Hepatocyte (in vitro differentiated cells): ENCODE data around the gene LRRC26. TPM values are rescaled to one million over a fixed set of nuclear protein-coding genes. Genes with fewer than 3 reads are reported as not detected.

Source experiments
- DNase-seq: peaks from one replicate; pipeline ENCODE4 v3.0.0-alpha.2; 2016; ENCODE audit warnings: low spot score
- H2AFZ ChIP-seq: fragments of 200-600 bp; sonication (generic); 2 replicates; pipeline ENCODE4 v1.6.0; 2016; ENCODE audit warnings: antibody characterized with exemption, mild to moderate bottlenecking
- H3K27ac ChIP-seq: fragments of 200-600 bp; sonication (generic); 2 replicates; pipeline ENCODE4 v1.5.1; 2016; ENCODE audit warnings: mild to moderate bottlenecking
- H3K27me3 ChIP-seq: fragments of 200-600 bp; sonication (generic); 2 replicates; pipeline ENCODE4 v1.6.1; 2016
- H3K36me3 ChIP-seq: fragments of 200-600 bp; sonication (generic); replicated peaks from 2 replicates; pipeline ENCODE4 v1.5.1; 2016; ENCODE audit warnings: low read depth; ENCODE audit not compliant: insufficient read depth
- H3K4me1 ChIP-seq: fragments of 200-600 bp; sonication (generic); 2 replicates; pipeline ENCODE4 v1.5.1; 2016; ENCODE audit warnings: mild to moderate bottlenecking, moderate library complexity; ENCODE audit not compliant: insufficient read depth
- H3K4me2 ChIP-seq: fragments of 200-600 bp; sonication (generic); 2 replicates; pipeline ENCODE4 v1.6.0; 2016
- H3K4me3 ChIP-seq: fragments of 200-600 bp; sonication (generic); 2 replicates; pipeline ENCODE4 v1.5.1; 2016; ENCODE audit warnings: mild to moderate bottlenecking
- H3K79me2 ChIP-seq: fragments of 200-600 bp; sonication (generic); 2 replicates; pipeline ENCODE4 v1.6.0; 2017; ENCODE audit warnings: mild to moderate bottlenecking
- H3K9me2 ChIP-seq: fragments of 200-600 bp; sonication (generic); replicated peaks from 2 replicates; pipeline ENCODE4 v1.6.0; 2017; ENCODE audit warnings: mild to moderate bottlenecking; ENCODE audit not compliant: insufficient read depth
- H3K9me3 ChIP-seq: fragments of 200-600 bp; sonication (generic); 2 replicates; pipeline ENCODE4 v1.5.1; 2016; ENCODE audit warnings: low read depth, mild to moderate bottlenecking
- H4K20me1 ChIP-seq: fragments of 200-600 bp; sonication (generic); 2 replicates; pipeline ENCODE4 v1.6.0; 2016; ENCODE audit warnings: mild to moderate bottlenecking; ENCODE audit not compliant: insufficient read depth, poor library complexity, severe bottlenecking
- EZH2 ChIP-seq: fragments of 200-600 bp; sonication (generic); IDR thresholded peaks from 2 replicates; pipeline ENCODE4 v1.6.1; 2016; ENCODE audit warnings: antibody characterized with exemption, mild to moderate bottlenecking, borderline replicate concordance
- EZH2phosphoT487 ChIP-seq: fragments of 200-600 bp; sonication (generic); IDR thresholded peaks from one replicate; pipeline ENCODE4 v1.6.1; 2018; ENCODE audit warnings: antibody characterized with exemption, mild to moderate bottlenecking, low read depth, moderate library complexity; ENCODE audit not compliant: unreplicated experiment, severe bottlenecking
- WGBS: methylation state at CpG from one replicate; pipeline ENCODE4 v1.1.6; 2016; ENCODE audit warnings: low lambda C conversion rate; ENCODE audit errors: missing lambda C conversion rate; 5-methylcytosine and 5-hydroxymethylcytosine counted together
- polyA plus RNA-seq: library from polyadenylated mRNA; unstranded; fragments of >200 nt; fragmentation: Nextera tagmentation; extraction: Ambion mirVana; gene quantifications from 2 replicates; pipeline ENCODE4 v1.2.1, GENCODE V29; 2016
- total RNA-seq: library from RNA; depleted of rRNA; stranded (reverse); fragments of >200 nt; gene quantifications from 2 replicates; pipeline ENCODE4 v1.2.3, GENCODE V29; 2014
- TF ChIP-seq, protein P1 (sequence below): fragments of 200-600 bp; sonication (generic); IDR thresholded peaks from 2 replicates; pipeline ENCODE4 v1.5.1; 2016; ENCODE audit warnings: antibody characterized with exemption, mild to moderate bottlenecking; ENCODE audit not compliant: poor library complexity

The LRRC26 gene
- total and polyA plus RNA-seq, 2 experiments from 2014 or later = 0.73 to 2.6 TPM

DNA sequence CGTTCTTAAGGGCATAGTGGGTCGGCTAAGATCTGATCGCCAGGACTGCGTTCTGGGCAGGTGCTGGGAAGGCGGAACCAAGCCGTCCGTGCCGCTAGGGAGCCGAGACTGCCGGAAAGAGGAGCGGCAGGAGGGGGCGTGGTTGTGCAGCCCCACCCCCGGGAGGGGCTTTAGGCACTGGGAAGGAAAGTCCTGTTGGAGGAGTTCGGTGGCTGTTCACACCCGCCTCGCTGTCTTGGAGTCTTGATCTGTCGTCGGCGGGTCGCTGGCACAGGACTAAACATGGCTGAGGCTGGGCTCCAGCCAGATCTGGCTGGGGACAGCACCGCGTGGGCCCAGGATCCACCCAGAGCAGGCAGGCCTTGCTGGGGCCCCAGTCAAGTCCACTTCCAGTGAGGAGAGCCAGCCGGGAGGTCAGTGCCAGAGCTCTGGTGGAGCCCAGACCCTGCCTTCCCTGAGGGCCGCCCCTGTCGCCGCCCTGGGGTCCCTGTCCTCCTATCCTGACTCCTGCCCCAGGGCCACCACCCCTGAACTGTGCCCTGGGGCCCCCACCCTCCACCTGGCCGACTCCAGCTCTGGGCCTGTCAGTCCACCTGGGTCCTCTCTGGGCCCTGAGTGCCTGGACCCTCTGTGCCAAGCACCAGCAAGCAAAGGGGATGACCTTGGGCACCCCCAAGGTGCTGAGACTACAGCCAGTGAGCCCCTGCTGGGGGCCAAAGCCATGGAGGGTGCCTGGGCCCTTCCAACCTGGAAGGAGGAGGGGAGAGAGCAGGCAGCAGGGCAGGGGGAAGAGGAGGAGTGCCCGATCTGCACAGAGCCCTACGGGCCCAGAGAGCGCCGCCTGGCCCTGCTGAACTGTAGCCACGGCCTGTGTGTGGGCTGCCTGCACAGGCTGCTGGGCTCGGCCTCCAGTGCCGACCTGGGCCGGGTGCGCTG, 47.7 kb upstream of the LRRC26 start:
- peak overlapping the region; percentile 85 for H3K27ac ChIP-seq
- H3K9me2 ChIP-seq = no peaks in the 10 kb centered on the region
- TF ChIP-seq EZH2 = no peak
- DNase-seq = peak; percentile 90
- H3K9me3 ChIP-seq = no peaks in the 10 kb centered on the region
- peak overlapping the region; percentile 70 for H3K4me2 ChIP-seq
- no peak overlapping the region for H2AFZ ChIP-seq
- 52% methylated on average over 36 of the region's 36 CpGs for WGBS
- no peaks in the 10 kb centered on the region for H3K79me2 ChIP-seq
- no peaks in the 10 kb centered on the region for H3K36me3 ChIP-seq
- H3K4me3 ChIP-seq = no peak overlapping the region
- H4K20me1 ChIP-seq = no peaks in the 10 kb centered on the region
- H3K27me3 ChIP-seq = no peaks in the 10 kb centered on the region
- peaks cover 24% of the 10 kb centered on the region for H3K4me1 ChIP-seq

DNA sequence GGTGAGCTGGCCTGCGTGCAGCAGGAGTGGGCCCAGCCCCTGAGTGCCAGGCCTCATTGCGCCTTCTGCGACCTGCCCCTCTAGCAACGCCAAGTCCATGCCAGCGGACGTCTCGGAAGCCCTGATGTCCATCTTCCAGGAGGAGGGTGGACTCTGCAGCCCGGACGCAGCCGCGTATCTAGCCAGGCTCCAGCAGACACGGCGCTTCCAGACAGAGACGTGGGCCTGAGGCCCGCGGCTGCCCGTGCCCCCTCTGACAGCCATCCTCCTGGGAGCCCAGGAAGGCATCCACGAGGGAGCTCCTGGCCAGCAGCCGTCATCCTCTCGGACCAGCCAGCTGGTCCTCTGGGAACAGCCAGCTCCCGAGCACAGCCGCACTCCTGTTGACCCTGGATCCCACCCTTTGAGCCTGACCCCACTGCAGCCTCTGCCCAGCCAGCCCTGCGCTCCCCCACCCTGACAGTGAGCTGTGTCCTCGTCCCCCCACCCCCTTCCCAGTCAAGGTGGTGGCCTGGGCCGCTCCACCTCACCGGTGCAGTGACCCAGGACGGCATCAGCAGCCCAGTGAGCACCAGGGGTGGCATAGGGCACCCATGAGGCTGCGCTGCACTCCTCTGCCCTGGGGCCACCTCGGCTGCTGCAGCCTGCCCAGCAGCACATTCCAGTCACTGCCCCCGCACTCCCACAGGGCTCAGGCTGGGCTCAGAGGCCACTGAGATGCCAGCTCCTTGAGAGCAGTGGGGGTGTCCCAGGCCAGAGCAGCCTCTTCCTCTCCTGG, 46.5 kb upstream of the LRRC26 start:
- Histone ChIP-seq H3K79me2 (no peaks in the 10 kb centered on the region), H3K9me2 (no peaks in the 10 kb centered on the region), H3K27me3 (no peaks in the 10 kb centered on the region), H4K20me1 (no peaks in the 10 kb centered on the region), H3K27ac (no peak overlapping the region), H2AFZ (no peak overlapping the region), H3K4me3 (no peak overlapping the region), H3K9me3 (no peaks in the 10 kb centered on the region), H3K4me1 (peaks cover 22% of the 10 kb centered on the region), H3K36me3 (no peaks in the 10 kb centered on the region), H3K4me2 (peak overlapping the region; percentile 70)
- no peak for TF ChIP-seq EZH2
- TF ChIP-seq EZH2phosphoT487 = no peak
- TF ChIP-seq, protein P1, sequence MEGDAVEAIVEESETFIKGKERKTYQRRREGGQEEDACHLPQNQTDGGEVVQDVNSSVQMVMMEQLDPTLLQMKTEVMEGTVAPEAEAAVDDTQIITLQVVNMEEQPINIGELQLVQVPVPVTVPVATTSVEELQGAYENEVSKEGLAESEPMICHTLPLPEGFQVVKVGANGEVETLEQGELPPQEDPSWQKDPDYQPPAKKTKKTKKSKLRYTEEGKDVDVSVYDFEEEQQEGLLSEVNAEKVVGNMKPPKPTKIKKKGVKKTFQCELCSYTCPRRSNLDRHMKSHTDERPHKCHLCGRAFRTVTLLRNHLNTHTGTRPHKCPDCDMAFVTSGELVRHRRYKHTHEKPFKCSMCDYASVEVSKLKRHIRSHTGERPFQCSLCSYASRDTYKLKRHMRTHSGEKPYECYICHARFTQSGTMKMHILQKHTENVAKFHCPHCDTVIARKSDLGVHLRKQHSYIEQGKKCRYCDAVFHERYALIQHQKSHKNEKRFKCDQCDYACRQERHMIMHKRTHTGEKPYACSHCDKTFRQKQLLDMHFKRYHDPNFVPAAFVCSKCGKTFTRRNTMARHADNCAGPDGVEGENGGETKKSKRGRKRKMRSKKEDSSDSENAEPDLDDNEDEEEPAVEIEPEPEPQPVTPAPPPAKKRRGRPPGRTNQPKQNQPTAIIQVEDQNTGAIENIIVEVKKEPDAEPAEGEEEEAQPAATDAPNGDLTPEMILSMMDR = no peak
- 94% methylated on average over 21 of the region's 30 CpGs for WGBS
- no peak for DNase-seq

- H3K4me2 ChIP-seq = no peak overlapping the region
- no peaks in the 10 kb centered on the region for H3K36me3 ChIP-seq
- DNase-seq = no peak
Measured at GRCh38 chr9:137215196-137215986, 45.5 kb upstream of the LRRC26 start.

More at GRCh38 chr9:137215196-137215986, 45.5 kb upstream of the LRRC26 start:
- Histone ChIP-seq H3K9me3 (no peaks in the 10 kb centered on the region), H3K4me3 (no peak overlapping the region), H3K9me2 (no peaks in the 10 kb centered on the region), H3K4me1 (peaks cover 22% of the 10 kb centered on the region), H3K79me2 (no peaks in the 10 kb centered on the region), H3K27me3 (no peaks in the 10 kb centered on the region), H3K27ac (no peak overlapping the region), H4K20me1 (no peaks in the 10 kb centered on the region), H2AFZ (no peak overlapping the region)
- WGBS = 96% methylated on average over 18 of the region's 22 CpGs
- no peak for TF ChIP-seq EZH2phosphoT487
- TF ChIP-seq, protein P1 = no peak
- TF ChIP-seq EZH2 = no peak
